Measurements from ENCODE around the gene ADAM12.

DNA sequence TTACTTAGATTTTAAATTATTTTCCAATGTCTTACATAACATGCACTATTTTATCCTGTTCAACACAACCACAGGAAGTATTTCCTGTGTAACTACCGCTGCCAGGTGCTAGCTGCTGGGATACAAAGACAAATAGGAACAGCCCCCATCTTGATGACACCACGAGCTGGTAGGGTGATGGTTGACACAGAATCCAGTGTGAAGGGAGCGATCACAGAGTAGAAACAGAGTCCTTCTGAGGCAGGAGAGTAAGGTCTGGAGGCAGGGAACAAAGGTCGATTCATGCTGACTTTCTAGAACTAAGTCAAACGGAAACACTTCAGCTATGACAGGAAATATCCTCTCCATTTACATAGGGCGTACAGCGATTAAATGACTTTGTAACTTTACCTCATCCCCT lies 232.3 kb downstream of the ADAM12 start:
- no peak for TF ChIP-seq EP300 (IDR thresholded peaks at IDR 0.05)
- TF ChIP-seq, protein P1, sequence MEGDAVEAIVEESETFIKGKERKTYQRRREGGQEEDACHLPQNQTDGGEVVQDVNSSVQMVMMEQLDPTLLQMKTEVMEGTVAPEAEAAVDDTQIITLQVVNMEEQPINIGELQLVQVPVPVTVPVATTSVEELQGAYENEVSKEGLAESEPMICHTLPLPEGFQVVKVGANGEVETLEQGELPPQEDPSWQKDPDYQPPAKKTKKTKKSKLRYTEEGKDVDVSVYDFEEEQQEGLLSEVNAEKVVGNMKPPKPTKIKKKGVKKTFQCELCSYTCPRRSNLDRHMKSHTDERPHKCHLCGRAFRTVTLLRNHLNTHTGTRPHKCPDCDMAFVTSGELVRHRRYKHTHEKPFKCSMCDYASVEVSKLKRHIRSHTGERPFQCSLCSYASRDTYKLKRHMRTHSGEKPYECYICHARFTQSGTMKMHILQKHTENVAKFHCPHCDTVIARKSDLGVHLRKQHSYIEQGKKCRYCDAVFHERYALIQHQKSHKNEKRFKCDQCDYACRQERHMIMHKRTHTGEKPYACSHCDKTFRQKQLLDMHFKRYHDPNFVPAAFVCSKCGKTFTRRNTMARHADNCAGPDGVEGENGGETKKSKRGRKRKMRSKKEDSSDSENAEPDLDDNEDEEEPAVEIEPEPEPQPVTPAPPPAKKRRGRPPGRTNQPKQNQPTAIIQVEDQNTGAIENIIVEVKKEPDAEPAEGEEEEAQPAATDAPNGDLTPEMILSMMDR (IDR thresholded peaks at IDR 0.05) = no peak
- no peak for TF ChIP-seq POLR2A (IDR thresholded peaks at IDR 0.05)
